Limb (tissue), 2 donors: Measurements from ENCODE around the gene RAMACL.

Experiments
- DNase-seq, 2 donors: peaks; one replicate each; pipeline ENCODE4 v3.0.0-alpha.2; 2016; ENCODE audit errors: extremely low spot score in 2 of 2

Gene RAMACL

GRCh38 chr6:166618251-166618650 lies 31.8 kb upstream of the RAMACL start:
- DNase-seq = no peak

GRCh38 chr6:166617359-166617758 lies 30.9 kb upstream of the RAMACL start:
- DNase-seq = no peak

- DNase-seq = no peak
Observed at GRCh38 chr6:166616261-166617238, 30.1 kb upstream of the RAMACL start.

GRCh38 chr6:166615059-166615770 lies 28.7 kb upstream of the RAMACL start:
- no peak for DNase-seq

GRCh38 chr6:166614589-166614988 lies 28.1 kb upstream of the RAMACL start:
- DNase-seq = no peak

- DNase-seq = no peak
Observed at GRCh38 chr6:166614171-166614583, 27.7 kb upstream of the RAMACL start.

GRCh38 chr6:166613027-166613426 lies 26.5 kb upstream of the RAMACL start:
- DNase-seq = no peak

GRCh38 chr6:166612471-166612881 lies 26.0 kb upstream of the RAMACL start:
- no peak for DNase-seq

GRCh38 chr6:166611631-166612030 lies 25.2 kb upstream of the RAMACL start:
- no peak for DNase-seq

- DNase-seq = no peak
Observed at GRCh38 chr6:166610069-166610468, 23.6 kb upstream of the RAMACL start.

- DNase-seq = no peak
Observed at GRCh38 chr6:166608774-166609173, 22.3 kb upstream of the RAMACL start.

- DNase-seq = no peak
Observed at GRCh38 chr6:166605752-166606151, 19.3 kb upstream of the RAMACL start.

- no peak for DNase-seq
Observed at GRCh38 chr6:166604911-166605310, 18.4 kb upstream of the RAMACL start.

- no peak for DNase-seq
Observed at GRCh38 chr6:166604328-166604727, 17.9 kb upstream of the RAMACL start.

- no peak for DNase-seq
Observed at GRCh38 chr6:166603043-166603690, 16.7 kb upstream of the RAMACL start.

- no peak for DNase-seq
Observed at GRCh38 chr6:166601956-166602355, 15.5 kb upstream of the RAMACL start.

GRCh38 chr6:166600931-166601330 lies 14.5 kb upstream of the RAMACL start:
- no peak for DNase-seq

- DNase-seq = no peak
Observed at GRCh38 chr6:166599205-166599604, 12.7 kb upstream of the RAMACL start.

GRCh38 chr6:166598441-166599138 lies 12.1 kb upstream of the RAMACL start:
- no peak for DNase-seq

- DNase-seq = no peak
Observed at GRCh38 chr6:166597711-166598440, 11.4 kb upstream of the RAMACL start.
